Activated T-cell treated with anti-CD3 and anti-CD28 coated beads for 4 hours (primary cell): Measurements from ENCODE around the gene PLD4.
"Not testable (repeated sequence)": the region's sequence is repeated elsewhere in the genome, so short reads cannot be mapped to it uniquely, and the experiment has no call there.

ENCODE experiments used
- DNase-seq: peaks from one replicate; pipeline ENCODE4 v3.0.0-alpha.2; 2020

PLD4 gene, protein sequence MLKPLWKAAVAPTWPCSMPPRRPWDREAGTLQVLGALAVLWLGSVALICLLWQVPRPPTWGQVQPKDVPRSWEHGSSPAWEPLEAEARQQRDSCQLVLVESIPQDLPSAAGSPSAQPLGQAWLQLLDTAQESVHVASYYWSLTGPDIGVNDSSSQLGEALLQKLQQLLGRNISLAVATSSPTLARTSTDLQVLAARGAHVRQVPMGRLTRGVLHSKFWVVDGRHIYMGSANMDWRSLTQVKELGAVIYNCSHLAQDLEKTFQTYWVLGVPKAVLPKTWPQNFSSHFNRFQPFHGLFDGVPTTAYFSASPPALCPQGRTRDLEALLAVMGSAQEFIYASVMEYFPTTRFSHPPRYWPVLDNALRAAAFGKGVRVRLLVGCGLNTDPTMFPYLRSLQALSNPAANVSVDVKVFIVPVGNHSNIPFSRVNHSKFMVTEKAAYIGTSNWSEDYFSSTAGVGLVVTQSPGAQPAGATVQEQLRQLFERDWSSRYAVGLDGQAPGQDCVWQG

DNA sequence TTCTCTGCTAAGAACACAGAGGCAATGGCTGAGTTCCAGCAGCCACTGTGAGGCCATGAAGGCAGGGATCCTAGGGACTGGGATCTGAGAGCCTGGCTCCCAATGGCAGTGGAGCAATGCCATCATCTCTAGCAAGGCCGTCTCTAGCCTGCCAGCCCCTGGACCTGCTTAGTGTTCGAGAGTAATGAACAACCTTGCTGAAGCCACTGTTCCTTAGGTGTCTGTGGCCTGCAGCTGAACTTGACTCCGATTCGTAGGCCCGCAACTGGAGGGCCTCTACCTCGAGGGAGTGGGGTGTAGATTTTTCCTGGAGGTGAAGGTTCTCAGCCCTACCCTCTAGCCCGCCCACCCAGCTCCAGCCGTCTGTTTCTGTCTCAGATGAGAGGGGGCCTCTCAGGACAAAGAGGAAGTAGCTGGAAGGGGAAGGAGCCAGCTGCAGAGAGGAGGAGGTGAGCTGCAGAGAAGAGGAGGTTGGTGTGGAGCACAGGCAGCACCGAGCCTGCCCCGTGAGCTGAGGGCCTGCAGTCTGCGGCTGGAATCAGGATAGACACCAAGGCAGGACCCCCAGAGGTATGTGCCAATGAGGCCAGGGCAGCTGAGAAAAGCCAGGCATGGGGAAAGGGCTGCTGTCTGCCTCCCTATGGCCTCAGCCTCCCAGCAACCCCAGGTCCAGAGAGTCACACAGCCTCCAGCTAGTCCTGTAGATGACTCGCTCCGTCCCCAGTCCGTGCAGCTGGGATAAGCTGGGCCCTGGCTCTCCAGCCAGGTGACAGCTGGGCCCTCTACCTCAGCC is at the start of gene PLD4:
PLD4 (plus strand) TSS at position 459 of the 793 bp plus-strand sequence. CDS start 2,262 bp downstream, outside the sequence.
- no peak for DNase-seq

DNA sequence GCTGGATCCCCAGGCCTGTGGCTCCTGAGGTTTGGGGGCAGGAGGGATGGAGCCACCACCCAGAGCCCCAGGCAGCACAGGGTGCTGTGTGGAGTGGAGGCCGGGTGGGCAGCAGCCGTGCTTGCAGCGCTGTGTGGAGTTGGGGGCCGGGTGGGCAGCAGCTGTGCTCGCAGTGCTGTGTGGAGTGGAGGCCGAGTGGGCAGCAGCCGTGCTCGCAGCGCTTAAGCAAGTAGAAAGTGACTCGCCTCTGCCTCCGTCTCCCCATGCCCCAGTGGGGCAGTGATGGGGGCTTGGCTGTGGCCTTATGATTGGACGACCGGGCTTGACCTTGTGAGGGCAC is 49.3 kb upstream of the PLD4 start:
- no peak for DNase-seq

DNA sequence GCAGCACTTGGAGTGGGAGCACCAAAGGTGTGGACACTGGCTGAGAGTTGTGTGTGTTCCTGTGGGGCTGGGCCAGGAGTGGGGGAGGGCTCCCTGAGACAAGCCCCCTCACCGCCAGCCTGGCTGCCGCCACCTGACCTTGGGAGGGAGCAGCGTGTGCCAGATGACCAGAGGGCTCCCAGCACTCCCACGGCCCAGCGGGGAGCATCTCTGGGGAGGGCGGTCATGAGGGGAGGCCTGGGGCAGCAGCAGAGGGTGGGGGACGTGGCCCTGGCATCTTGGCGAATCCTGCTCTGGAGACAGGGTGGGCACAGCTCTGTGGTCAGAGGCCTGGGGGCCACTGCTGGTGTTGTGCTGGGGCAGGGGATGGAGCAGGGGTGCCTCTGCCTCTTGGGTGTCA is 48.9 kb upstream of the PLD4 start:
- no peak for DNase-seq

DNA sequence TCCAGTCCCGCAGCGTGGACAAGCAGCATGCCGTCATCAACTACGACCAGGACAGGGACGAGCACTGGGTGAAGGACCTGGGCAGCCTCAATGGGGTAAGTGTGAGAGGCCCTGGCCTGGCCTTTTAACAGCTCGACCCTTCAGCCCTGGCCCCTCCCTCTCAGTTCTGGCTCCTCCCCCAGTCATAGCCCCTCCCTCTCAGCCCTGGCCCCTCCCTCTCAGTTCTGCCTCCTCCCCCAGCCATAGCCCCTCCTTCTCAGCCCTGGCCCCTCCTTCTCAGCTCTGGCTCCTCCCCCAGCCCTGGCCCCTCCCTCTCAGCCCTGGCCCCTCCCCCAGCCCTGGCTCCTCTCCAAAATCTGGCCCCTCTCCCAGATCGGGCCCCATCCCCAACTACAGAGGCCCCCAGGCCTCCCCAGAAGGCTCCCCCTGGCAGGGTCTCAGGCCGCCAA is 48.4 kb upstream of the PLD4 start:
- DNase-seq: no peak

DNA sequence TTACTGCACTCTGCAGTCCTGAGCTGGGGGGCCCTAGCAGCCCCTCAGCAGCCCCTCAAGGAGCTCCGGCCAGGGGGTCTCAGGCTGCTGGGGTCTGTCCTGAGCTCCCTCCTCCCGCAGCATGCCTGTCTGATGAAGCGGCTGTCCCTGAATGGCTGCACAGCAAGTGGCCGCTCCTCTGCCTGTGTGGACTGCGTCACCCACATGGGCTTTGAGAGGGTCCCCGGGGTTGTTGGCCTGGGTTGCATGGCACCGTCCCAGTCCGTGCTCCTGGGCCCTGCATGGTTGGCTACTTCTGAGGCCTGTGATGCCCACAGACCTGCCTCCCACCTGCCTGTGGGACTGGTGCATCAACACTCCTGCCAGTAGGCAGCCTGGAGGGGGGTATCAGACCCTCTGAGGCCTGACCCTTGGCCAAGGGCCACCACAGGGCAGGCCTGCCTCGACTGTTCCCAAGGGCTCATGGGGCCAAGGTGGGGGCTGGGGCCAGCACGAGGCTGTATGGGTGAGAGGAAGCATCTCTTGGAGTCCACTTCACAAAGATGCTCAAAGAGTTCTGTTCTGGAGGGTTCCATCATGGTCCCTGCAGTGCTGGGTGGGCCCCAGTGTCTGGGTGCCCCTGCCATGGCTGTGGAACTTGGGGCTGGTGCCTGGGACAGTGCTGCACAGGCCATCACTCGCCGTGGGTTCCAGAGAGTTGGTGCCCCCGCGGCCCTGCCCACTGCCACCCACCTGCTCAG is 47.4 kb upstream of the PLD4 start:
- DNase-seq: no peak

DNA sequence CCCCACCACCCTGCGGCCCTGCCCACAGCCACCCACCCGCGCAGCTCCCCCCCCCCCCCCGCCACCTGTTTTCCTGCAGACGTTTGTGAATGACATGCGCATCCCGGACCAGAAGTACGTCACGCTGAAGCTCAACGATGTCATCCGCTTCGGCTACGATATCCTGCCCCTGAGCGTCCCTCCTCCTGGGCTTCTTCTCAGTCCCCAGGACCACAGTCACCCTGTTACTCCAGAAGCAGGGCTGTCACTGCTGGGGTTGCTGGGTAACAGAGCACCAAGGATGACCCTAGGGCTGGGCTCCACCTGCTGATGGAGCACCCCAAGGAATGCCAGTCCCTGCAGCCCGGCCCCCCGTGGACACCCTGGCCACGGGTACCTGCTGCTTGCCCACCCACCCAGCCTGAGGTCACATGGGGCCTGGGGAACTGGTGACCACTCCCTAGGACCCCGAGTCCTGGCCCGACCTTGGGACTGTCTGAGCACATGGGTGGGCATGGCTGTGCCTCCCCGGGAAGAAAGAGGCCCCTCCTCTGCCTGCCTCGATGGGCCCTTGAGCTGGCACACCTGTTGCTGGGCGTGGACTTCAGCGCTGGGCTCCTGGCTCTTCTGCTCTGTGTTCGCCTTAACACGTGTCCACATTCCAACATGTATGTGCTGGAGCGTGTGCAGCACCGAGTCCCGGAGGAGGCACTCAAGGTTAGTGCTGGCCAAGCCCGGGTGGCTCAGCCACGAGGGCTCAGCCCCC is 46.7 kb upstream of the PLD4 start:
- no peak for DNase-seq

DNA sequence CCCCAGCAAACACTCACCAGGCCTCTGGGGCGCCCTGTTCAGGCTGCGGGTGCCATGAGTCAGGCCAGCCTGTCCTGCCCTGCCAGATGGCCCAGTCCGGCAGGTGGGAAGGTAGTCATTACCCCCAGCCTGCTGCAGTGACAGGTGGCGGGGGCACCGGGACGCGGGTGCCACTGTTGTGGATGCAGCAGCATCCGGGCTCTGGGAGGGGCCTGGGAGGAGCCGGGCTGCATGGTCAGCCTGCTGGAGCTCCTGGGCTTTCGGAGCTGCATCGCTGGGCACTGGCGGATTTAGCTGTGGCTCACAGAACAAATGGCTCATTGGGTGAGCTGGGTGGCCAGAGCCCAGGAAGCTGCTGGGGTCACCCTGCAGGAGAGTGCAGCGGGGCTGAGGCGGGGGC is 46.1 kb upstream of the PLD4 start:
- DNase-seq: no peak

DNA sequence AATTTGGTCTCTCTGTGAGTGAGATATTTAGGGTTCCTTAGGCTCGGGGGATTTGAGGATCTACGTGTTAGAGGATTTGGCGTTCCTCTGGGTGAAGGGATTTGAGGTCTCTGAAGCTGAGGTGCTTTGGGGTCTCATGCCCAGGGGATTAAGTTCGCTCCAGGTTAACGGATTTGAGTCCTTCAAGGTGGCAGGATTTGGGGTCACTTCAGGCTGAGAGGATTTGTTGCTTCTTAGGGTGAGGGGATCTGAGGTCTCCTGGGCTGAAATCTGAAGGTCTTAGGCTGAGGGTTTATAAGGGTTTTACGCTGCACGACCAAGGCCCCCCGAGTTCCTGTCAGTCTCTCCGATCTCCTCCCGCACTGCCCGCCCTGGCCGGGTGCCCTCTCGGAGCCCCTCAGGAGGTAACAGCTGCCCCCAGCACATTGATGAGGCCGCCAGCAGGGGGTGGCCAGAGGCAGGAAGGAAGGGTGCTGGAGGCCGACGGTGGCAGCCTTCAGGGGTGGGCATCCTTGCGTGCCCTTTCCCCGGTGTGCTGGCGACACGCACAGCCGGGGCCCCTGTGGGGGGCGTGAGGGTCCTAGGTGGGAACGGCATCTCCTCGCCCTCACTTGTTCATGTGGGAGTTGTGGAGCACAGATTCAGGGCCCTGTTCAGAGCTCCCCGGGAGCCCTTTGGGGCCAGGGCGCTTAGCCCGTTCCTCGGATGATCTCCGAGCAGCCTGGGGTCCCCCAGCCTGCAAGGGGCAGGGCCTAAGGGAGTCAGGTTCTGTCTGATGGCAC is 45.3 kb upstream of the PLD4 start:
- DNase-seq: no peak

DNA sequence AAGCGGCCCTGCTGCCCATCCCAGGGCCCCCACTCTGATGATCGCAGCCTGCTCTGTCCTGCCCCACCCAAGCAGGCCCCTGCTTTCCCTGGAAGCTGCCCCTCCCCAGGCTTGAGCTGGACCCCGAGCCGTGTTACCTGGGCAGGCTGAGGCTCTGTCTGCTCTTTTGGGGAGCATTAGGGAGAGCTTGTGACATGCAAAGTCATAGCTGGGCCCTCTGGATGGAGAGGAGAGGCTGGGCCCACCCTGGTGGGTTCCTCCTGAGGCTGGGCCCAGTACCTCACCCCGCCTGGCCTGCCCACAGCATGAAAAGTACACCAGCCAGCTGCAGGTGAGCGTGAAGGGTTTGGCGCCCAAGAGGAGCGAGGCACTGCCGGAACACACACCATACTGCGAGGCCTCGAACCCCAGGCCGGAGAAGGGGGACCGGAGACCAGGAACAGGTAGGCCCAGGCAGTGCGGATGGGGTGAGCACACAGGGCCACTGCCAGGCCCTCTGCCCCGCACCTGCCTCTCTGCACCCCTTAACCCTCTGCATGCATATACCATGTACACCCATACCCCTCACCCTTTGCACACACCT is 44.6 kb upstream of the PLD4 start:
- DNase-seq: no peak

DNA sequence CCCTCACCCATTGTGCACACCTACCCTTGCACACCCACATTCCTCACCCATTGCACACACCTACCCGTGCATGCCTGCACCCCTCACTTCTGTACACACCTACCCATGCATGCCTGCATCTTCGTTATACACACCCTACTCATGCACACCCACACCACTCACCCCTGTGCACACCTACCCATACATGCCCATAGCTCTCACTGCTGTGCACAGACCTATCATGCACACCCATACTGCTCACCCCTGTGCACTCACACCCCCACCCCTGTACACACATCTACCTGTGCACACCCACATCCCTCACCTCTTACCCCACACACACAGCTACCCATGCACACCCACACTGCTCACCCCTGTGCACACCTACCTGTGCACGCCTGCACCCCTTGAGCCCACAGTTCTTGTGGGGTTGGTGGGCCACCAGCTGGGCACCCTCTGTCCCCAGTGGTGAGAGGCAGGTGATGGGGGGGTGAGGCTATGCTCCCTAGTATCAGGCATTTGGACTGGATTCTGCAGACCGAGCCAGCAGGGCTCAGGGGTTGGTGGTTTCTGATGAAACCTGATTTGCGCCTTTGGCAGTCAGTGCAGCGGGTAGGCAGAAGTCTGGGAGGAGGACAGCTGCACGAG is 44.0 kb upstream of the PLD4 start:
- no peak for DNase-seq

DNA sequence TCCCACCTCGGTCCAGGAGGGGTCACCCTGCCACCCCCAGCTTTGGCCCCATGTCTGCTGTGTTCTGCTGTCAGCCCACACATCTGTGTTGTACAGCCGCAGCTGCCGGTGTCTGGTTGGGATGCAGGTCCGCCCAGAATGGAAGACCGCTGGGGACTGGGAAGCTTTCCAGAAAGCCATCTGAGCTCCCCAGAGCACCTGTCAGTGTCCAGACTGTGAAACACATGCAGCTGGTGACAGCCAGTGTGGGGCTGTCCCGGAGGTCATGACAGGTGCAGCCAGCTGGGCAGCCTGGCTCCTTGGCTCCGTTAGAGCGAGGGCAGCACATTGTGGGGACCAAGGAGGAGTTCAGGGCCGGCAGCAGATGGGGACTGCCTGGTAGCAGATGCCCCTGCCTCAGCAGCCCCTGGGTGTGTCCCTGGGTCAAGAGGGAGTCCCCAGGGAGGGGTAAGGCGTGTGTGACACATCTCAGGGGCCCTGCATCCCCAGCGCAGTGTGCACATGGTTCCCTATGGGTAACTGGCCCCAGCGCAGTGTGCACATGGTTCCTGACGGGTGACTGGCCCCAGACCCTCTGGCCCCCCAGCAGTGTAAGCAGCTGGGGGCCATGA is 43.2 kb upstream of the PLD4 start:
- DNase-seq: no peak

DNA sequence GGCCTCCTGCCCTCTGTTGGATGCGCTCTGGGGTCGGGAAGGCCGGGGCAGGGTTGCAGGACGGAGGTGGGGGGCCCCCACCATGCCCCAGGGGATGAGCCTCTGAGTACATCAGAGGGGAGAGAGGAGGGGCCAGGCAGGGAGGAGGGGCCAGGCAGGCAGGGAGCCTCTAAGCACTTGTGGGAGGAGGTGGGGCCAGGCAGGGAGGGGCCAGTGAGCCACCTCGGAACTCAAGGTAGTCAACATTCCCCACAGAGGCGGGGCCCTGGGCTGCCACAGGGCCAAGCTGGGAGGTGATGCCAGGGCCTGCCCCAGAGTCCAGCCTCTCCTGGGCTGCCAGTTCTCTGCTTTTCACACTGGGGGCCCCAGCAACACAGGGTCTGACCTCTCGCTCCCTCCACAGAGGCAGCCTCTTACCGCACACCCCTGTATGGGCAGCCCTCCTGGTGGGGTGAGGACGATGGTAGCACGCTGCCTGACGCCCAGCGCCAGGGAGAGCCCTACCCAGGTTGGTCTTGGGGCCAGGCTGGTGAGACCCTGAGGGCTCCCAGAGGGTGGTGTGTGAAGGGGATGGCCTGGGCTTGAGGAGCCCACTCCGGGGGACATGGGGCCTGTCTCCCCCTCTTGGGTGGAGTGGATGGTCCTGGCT is 42.2 kb upstream of the PLD4 start:
- no peak for DNase-seq

DNA sequence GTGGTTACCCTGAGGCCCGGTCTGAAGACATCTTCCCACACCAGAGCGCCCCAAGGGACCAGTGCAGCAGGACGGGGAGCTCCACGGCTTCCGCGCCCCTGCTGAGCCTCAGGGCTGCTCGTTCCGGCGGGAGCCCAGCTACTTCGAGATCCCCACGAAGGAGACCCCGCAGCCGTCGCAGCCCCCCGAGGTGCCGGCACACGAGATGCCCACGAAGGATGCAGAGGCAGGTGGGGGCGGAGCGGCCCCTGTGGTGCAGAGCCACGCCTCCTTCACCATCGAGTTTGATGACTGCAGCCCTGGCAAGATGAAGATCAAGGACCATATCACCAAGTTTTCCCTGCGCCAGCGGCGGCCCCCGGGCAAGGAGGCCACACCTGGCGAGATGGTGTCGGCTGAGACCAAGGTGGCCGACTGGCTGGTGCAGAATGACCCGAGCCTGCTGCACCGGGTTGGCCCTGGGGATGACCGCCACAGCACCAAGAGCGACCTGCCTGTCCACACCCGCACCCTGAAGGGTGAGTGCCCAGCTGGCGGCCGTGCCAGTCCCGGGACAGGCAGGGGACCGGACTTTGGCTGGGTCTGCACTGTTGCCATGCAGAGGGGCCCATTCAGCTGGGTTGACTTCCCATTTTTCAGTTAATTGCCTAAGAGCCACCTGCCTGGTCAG is 41.6 kb upstream of the PLD4 start:
- DNase-seq: no peak

DNA sequence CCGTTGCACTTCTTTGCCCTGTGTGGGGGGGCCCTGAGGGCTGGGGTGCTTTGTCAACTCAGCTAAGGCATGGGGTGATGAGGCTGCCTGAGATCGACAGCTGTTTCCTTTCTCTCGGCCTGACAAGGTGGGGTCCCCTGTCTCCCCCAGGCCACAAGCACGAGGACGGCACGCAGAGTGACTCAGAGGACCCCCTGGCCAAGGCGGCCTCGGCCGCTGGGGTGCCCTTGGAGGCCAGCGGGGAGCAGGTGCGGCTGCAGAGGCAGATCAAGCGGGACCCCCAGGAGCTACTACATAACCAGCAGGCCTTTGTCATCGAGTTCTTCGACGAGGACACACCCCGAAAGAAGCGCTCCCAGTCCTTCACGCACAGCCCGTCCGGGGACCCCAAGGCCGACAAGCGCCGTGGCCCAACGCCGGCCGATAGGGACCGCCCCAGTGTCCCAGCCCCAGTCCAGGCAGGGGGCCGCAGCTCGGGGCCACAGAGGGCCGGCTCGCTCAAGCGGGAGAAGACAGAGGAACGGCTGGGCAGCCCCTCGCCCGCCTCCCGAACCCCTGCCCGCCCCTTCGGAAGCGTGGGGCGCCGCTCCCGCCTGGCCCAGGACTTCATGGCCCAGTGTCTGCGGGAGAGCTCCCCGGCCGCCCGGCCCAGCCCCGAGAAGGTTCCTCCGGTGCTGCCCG is 40.9 kb upstream of the PLD4 start:
- no peak for DNase-seq

DNA sequence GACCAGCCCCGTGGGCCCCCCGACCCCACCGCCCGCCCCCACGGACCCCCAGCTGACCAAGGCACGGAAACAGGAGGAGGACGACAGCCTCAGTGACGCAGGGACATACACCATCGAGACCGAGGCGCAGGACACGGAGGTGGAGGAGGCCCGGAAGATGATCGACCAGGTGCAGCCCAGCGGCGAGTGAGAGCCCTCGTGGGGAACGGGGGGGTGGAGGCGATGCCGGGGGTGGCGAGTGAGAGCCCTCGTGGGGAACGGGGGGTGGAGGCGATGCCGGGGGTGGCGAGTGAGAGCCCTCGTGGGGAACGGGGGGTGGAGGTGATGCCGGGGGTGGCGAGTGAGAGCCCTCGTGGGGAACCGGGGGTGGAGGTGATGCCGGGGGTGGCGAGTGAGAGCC is 40.3 kb upstream of the PLD4 start:
- not testable (repeated sequence) for DNase-seq

DNA sequence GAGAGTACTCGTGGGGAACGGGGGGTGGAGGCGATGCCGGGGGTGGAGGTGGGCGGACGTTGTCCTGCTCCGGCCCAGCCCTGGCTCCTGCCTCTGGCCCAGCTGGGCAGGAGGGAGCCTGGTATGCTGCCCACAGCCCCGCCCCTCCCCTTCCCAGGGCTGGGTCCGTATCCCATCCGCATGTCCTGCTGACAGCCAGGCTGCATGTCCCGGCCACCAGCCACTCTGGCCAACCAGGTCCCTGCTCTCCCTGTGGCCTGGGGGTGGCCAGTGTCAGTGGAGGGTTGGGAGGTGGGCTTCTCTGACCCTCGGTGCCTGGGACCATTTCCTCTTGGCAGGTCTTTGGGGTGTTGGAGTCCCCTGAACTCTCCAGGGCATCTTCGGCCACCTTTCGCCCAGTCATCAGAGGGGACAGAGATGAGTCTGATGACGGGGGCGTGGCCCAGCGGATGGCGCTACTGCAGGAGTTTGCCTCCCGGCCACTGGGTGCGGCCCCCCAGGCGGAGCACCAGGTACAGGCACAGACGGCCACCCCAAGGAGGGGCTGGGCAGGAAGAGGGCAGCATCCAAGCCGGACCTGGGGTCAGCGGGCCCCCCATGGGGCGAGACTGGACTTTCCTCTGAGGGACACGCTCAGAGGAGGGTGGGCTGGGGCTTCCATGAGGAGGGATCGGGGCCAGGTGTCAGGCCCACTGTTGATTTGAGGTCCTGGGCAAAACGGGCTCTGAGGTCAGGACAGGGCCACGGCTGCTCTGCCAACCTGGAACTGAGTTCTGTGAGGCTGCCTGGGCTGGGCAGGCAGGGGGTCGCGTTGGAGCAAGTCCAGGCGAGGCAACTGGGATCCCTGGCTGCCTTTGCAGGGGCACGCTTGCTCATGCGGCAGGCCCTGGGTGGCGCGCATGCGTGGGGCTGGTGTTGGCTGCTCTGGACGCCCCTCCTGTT is 39.4 kb upstream of the PLD4 start:
- DNase-seq: no peak

DNA sequence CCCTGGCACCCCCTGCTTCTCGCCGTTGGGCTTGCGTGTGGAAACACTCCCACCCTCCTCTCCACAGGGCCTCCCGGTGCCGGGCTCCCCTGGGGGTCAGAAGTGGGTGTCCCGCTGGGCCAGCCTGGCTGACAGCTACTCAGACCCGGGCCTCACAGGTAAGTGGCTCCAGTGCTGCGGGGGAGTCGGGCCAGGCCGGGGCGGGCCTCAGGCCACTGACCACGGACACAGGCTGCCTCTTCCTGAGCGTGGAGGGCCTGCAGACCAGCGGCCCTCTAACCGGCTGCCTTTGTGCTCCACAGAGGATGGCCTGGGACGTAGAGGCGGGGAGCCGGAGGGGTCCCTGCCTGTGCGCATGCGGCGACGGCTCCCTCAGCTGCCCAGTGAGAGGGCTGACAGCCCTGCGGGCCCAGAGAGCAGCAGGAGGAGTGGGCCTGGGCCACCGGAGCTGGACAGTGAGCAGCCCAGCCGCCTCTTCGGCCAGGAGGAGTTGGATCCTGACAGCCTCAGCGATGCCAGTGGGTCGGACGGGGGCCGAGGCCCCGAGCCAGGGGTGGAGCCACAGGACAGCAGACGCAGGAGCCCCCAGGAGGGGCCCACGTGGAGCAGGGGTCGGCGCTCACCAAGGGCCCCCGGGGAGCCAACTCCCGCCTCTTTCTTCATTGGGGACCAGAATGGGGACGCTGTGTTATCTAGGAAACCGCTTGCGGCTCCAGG is 38.5 kb upstream of the PLD4 start:
- no peak for DNase-seq
